NB4 (cell line): ENCODE results near the gene CDK2.
"Not testable (repeated sequence)": the region's sequence is repeated elsewhere in the genome, so short reads cannot be mapped to it uniquely, and the experiment has no call there.

Source experiments
- DNase-seq: peaks from one replicate; pipeline ENCODE4 v3.0.0; 2010; ENCODE audit warnings: low read depth
- H3K4me3 ChIP-seq: one replicate; pipeline ENCODE4 v1.5.1; 2011; ENCODE audit warnings: mild to moderate bottlenecking, low read depth, low read length, moderate library complexity
- MYC ChIP-seq: IDR thresholded peaks from 2 replicates; pipeline ENCODE4 v1.6.1; 2011; ENCODE audit warnings: low read depth, low read length
- POLR2A ChIP-seq: IDR thresholded peaks from 2 replicates; pipeline ENCODE4 v1.6.1; 2011; ENCODE audit warnings: mild to moderate bottlenecking; ENCODE audit not compliant: insufficient read length; ENCODE audit errors: extremely low read depth
- TF ChIP-seq, protein P1 (sequence below): IDR thresholded peaks from one replicate; pipeline ENCODE4 v1.5.1; 2012; ENCODE audit warnings: low read depth, low read length
- TF ChIP-seq, protein P2 (sequence below): IDR thresholded peaks from 2 replicates; pipeline ENCODE4 v1.6.1; 2011; ENCODE audit warnings: low read depth, low read length

Gene CDK2

GRCh38 chr12:55993230-55993853 is 26.7 kb downstream of the CDK2 start:
- DNase-seq, result no peak

DNA sequence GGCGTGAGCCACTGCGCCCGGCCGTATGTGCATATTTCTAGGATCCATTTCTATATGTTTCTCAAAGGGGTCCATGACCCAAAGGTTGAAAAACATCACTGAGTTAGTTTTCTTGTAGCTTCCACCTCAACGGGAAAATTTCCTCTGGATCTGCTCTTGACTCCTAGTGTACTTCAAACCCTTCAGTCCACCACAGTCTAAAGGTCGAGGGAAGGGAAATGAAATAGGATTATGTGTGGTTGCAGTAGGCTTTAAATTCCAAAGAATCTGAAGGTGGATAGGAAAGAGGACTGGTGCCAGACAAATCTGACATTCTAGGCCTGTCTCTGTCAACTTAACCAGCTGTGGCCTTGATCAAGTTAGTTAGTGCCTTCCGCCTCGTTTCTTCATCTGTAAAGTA is 28.7 kb downstream of the CDK2 start:
- no peak for TF ChIP-seq POLR2A
- TF ChIP-seq, protein P1, sequence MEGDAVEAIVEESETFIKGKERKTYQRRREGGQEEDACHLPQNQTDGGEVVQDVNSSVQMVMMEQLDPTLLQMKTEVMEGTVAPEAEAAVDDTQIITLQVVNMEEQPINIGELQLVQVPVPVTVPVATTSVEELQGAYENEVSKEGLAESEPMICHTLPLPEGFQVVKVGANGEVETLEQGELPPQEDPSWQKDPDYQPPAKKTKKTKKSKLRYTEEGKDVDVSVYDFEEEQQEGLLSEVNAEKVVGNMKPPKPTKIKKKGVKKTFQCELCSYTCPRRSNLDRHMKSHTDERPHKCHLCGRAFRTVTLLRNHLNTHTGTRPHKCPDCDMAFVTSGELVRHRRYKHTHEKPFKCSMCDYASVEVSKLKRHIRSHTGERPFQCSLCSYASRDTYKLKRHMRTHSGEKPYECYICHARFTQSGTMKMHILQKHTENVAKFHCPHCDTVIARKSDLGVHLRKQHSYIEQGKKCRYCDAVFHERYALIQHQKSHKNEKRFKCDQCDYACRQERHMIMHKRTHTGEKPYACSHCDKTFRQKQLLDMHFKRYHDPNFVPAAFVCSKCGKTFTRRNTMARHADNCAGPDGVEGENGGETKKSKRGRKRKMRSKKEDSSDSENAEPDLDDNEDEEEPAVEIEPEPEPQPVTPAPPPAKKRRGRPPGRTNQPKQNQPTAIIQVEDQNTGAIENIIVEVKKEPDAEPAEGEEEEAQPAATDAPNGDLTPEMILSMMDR, result no peak
- TF ChIP-seq, protein P2, sequence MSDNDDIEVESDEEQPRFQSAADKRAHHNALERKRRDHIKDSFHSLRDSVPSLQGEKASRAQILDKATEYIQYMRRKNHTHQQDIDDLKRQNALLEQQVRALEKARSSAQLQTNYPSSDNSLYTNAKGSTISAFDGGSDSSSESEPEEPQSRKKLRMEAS, result no peak
- no peak for TF ChIP-seq MYC
- no peak overlapping the region for H3K4me3 ChIP-seq
- DNase-seq, result no peak

More at GRCh38 chr12:55993230-55993853, 26.7 kb downstream of the CDK2 start:
- TF ChIP-seq MYC (no peak), POLR2A (no peak)
- TF ChIP-seq, protein P1, result no peak
- TF ChIP-seq, protein P2, result no peak
- H3K4me3 ChIP-seq, result no peak overlapping the region

DNA sequence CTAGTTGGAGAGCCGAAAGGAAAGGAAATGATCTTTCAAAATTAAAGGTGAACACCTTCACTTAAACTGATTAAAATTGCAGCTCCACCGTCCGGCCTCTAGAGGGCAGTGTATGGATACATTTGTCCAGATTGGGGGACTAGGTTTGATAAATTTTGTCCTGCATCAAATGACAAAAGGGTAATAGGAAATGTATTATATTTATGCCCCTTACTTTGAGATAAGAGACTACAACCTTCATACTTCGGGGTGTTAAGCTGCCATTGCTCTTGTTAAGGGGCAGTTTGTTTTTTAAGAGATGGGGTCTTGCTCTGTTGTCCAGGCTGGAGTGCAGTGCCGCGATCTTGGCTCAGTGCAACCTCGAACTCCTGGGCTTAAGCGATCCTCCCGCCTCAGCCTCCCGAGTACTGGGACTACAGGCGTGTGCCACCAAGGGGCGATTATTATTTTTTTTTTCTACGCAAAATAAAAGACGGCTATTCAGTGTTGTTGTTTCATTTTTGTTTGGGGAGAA is 29.6 kb downstream of the CDK2 start:
- no peak for TF ChIP-seq MYC
- TF ChIP-seq, protein P1, result peak; percentile 78
- H3K4me3 ChIP-seq, result no peak overlapping the region
- peak; percentile 71 for DNase-seq

DNA sequence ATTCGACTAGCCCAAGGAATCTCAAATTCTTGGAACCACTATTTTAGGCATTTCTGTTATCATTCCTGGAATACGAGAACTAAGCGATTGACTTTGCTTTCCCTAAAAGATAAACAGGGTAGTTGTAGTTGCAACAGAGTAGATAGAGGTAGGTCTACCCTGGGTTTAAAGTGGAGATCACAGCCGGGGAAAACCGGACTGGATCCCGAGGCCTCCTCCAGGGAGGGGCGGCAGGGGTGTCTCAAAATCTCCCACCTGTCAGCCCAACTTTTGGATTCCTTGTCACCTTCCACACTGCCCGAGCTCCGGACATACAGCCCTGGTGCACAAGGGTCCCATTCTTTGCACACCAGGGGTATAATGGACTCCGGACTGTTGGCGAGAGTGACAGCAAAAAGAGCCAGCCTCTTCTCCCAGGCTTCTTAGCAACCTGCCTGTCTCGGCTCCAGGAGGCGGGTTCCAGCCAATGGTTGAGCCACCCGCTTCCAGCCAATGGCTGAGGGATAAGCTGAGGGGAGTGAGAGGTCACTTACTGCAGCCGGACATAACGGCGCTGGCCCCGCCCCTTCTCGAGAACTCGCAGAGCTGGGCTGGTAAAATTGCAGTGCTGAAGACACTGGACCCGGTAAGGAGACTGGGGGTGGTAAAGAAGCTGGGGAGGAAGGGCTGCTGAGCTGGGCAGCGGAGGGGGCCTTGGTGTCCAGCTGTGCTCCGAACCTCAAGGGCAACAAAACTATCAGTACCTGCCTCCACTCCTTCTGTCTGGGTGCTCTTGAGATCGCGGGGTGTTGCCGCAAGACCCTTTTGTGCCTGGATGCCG is 30.3 kb downstream of the CDK2 start, which contains the start of gene SUOX:
Gene SUOX, plus strand, starts transcription at position 562 of the 820 bp plus-strand sequence. CDS start 4,946 bp downstream, outside the sequence.
- no peak for TF ChIP-seq MYC
- TF ChIP-seq, protein P2, result no peak
- TF ChIP-seq, protein P1, result no peak
- TF ChIP-seq POLR2A, result peak; percentile 13
- H3K4me3 ChIP-seq, result no peak within 1 kb of the TSS
- DNase-seq, result peak; percentile 24

GRCh38 chr12:55997535-55997859 is 30.9 kb downstream of the CDK2 start:
- no peak overlapping the region for H3K4me3 ChIP-seq
- peak; percentile 11 for DNase-seq
- no peak for TF ChIP-seq MYC
- TF ChIP-seq, protein P2, result no peak
- TF ChIP-seq, protein P1, result no peak
- TF ChIP-seq POLR2A, result no peak

- not testable (repeated sequence) for H3K4me3 ChIP-seq, DNase-seq
These were observed 32.9 kb downstream of the CDK2 start for GRCh38 chr12:55999522-55999921.

GRCh38 chr12:55999999-56000540 is 33.4 kb downstream of the CDK2 start:
- H3K4me3 ChIP-seq, DNase-seq: not testable (repeated sequence)
